NCI-H226 (cell line): Measurements from ENCODE around the gene SSRP1.
A peak's percentile ranks its signal among the peaks of the same experiment; 100 is the strongest.
"Not testable (repeated sequence)": the region's sequence is repeated elsewhere in the genome, so short reads cannot be mapped to it uniquely, and the experiment has no call there.

Source experiments
- DNase-seq: peaks from one replicate; pipeline ENCODE4 v3.0.0-alpha.2; 2015

SSRP1 gene

DNA sequence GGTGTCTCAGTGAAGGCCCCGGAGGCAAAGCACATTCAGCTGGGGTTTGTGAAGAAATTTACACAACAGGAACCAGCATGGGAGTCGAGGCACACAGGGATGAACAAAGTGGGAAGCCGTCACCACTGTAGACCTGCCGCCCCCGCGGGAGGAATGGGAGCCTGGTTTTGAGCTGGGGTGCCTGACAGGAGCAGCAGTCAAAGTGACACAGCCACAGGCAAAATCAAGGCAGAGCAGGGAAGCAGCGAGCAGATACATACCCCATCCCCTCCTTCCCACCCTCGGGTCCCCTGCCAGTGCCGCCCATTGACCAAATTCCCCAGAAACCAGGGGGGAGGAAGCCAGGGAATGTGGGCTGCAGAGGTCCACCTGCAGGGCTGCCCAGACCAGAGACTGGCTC, 23.3 kb upstream of the SSRP1 start:
- DNase-seq = no peak

DNA sequence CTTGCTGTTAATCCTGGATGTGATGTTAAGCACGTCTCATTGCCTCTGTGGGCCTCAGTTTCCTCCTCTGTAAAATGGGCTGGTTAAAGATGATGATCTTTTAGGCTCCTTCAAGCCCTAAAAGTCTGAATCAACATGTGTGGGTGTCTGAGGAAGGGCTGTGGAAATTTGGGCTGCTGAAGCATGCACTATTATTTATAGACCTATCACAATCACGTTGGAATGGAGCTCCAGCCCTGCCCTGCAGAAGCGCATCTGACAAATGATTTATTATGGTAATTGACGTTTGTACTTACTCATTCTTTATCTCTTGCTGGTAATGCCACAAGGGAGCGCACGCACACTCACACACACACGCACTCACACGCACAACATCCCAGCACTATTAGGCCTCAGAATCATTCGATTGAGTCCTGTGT, 22.9 kb upstream of the SSRP1 start:
- peak; percentile 91 for DNase-seq

DNA sequence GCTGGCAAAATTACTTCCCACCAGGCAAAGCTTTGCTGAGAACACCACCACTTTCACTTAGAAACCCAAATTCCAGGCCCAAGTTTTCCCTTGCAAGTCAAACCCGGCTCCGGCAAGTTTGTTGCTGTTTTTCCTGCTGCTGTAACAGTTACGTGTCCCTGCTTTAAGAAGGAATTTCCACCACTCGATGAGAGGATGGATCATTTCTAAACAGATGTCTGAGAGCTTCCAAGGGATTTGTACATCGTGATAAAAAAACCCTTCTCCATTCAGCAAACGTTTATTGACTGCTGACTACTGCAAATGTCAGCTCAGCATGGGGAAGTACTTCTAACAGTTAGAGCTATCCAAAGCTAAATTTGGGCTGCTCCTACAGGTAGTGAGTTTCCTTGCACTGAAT, 22.2 kb upstream of the SSRP1 start:
- DNase-seq = no peak

DNA sequence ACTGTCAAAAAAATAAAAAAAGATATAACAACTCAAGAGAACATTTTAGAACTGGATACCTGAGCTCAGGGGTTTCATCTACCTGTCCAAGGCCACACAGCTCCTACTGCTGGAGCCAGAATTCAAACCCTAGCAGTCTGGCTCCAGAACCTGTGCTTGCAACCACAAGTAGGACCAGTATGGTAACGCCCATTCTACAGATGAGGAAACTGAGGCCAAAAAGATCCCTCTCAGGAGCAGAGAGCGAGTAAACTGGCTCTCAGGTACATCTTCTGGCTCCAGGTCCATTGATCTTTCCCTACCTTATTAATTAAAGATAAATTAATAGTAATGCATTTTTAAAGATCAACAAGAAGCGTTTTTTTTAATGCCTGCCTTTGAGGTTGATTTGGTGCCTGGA, 21.6 kb upstream of the SSRP1 start:
- DNase-seq = no peak

DNA sequence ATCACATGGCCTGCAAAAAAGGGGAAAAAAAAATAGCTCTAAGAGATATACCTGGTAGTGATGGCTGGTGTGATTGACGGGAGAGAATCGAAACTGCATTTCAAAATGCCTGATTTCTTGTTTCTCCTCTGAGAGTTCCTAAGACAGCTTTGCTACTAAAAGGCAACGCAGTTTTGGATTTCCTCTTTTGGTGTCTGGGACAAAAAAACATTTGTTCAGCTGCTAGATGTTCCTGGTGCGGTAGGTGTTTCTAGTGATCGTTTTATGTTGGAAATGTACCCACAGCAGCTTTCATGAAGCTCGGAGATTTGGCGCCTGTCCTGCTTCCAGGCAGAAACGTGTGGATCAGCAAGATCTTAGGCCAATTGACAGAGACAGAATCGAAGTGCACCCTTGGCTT, 20.6 kb upstream of the SSRP1 start:
- DNase-seq = no peak

DNA sequence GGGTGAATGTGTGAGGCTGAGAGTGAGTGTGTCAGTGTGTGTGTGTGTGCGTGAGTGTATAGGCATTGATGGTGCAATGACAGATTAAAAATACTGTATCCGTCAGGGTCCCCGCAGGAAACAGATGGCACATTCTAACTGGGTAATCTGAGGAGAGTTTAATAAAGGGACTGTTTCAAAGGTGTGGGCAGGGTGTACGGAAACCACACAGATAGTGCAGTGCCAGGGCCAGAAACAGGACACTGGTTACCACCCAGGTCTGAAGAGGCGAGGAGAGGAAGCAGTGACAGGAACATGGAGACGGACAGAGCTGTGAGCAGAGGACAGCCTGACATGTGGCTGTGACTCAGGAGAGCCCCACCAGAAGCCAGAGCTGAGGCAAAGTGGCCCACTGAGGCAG, 19.0 kb upstream of the SSRP1 start:
- DNase-seq = no peak

DNA sequence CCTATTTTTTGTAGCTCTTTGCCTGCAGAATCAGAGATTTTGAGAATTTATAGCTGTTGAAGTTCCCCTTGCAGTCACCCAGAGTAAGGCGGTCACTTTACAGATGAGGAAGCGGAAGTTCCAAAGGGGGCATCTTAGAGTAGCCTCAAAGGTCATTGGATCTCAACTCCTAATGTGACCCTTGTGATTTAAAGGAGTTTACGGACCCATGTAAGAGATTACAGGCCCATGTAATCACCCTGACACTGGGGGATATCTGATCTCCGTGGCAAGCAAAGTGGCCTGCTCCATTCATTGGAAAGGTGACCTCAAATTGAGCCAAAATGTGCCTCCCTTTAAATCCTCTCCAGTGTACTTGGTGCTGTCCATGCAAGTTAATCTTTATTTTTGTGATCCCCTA, 18.2 kb upstream of the SSRP1 start:
- DNase-seq = no peak

DNA sequence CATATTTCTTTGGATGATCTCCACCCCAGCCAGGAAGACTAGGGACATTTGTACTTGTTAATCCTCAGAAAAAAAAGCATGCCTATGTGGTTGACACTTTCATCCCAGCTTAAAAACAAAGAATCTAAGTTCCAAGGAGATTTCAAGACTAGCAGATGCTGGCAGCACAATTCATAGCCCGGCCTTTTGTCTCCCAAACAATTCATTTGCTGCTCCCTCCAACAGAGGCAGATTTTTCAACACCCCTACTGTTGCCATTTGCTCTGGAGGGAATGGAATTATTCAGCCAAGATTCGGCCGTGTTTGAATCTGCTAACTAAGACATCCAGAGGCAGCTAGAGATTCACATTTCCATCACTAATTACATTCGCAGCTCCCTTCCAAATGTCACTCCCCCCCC, 17.8 kb upstream of the SSRP1 start:
- DNase-seq = no peak

DNA sequence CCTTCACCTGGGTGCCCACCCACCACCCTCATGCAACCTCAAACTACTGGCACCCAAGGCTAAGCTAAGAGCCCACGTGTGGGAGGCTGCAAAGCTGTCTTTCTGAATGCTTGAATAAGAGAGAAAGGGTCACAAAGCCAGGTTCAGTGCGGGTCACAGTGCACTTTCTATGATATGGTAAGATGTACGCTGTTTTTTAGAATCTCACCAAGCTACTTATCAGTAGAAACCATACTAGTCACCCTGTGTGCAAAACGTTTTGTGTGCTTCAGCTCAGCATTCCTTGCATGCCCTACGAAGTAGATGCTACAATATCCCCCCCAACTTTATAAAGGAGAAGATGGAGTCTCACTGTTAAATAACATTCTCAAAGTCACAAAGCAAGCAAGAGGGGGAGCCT, 17.3 kb upstream of the SSRP1 start:
- DNase-seq = no peak

DNA sequence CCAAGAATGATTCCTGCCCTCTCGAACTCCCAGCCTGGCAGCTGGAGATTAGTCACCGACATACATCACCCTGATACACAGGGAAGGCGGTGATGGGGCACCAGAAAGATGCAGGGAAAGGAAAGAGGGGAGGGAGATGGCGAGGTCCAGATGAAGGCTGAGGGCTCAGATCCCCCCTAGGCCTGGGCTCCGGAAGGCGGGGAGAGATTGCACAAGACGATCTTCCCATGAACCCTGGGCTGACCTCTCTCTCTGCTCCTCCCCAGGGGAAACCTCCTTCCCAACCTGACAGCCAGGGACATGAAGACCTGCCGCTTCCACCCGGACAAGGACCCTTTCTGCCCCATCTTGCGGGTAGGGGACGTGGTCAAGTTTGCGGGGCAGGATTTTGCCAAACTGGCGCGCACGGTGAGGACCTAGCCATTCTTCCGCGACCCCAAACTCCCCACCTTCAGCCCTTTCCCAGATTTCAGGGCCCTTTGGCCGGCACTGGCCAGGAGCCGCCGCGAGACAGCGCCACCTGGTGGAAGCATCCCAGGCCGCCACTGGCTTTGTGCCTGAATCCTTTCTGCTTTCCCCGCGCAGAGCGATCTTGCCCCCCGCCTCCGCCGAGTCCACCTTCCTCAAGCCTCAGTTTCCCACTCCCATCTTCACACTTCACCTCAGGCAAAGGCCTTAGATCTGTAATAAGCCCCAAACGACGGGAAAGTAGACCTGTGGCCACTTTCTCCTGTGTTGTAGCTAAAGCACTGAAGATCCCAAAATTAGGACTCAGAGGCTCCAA, 14.0 kb upstream of the SSRP1 start:
- peak; percentile 89 for DNase-seq

DNA sequence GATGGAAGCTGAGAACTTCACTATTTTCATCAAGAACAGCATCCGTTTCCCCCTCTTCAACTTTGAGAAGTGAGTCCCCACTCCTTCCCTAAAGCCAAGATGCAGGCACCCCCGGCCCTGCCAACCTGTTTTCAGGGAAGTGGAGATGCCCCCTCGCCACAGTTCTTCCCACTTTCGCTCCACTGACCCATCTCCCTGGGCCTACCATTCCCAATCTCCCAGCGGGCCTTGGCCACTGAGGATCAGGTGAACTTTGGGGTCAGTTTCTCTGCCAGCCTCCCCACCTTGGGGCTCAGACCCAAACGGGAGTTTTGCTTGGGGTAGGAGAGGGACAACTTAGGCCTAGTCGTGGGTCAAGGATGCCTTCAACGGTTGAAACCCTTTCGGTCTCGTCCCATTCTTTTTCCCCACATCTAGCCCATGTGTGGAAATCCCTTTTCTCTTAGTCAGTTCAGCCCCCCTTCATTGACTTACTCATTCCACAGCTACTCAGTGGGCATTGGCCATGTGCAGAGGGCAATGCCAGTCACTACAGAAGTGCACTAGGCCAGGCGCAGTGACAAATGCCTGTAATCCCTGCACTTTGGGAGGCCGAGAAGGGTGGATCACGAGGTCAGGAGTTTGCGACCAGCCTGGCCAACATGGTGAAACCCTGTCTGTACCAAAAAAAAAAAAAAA, 13.1 kb upstream of the SSRP1 start:
- DNase-seq = no peak

DNA sequence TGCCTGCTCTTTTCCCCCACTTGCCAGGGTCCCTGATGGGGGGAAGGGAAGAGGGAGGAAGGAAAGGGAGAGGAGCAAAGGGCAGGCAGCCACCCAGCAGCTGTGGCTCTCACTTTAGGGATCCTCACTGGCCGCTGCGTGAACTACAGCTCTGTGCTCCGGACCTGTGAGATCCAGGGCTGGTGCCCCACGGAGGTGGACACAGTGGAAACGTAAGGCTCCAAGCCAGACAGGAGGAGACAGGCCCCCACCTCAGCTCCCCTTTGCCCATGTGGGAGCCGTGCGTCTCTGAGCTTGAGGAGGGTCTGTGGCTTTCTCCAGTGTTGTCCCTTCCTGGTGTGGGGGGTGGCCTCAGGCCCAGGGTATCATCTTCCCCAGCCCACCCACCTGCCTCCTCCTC, 12.4 kb upstream of the SSRP1 start:
- no peak for DNase-seq

DNA sequence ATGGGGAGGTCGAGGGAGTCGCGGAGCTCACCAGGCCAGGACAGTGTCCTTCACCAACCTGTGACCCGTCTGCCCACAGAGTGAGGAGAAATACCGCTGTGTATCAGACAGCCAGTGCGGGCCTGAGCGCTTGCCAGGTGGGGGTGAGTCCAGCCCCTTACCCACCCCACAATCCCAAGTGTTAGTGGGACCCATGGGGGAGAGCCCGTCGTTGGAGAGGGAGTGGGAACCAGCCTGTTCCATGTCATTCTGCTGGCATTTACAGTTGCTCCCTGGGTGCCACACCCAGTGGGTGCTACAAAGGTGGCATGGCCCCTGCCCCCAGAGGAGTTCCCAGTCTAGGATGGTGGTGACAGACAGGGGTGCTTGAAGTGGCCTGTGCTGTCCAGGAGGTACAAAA, 11.6 kb upstream of the SSRP1 start:
- DNase-seq = no peak

DNA sequence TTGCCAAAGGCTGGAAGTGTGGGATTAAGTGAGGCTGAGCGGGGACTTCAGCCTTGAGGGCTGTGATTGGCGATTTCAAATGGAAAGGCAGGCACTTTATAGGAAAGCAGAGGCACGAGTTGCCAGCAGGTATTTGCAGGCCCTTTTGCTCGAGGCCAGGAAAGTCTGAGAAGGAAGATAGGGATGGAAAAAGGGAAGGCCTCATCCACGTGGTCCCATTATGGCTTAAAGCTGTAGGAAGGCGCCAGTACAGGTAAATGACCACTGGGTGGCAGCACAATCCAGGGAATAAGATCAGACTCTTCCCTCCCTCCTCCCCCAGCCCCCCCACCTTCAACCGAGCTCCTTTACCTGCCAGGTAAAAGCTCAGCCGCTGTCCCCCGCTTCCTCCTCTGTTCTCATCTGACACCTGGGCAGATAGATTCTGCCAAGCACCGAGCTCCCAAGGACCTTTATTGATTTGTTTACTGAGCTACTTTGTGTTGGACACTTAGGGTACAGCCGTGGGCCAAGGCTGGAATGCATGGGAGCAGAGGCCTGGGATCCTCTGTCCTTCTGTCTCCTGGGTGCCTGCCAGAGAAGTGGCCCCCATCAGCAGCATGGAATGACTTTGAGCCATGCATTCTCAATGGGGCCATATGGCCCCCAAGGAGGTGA, 10.0 kb upstream of the SSRP1 start:
- peak; percentile 55 for DNase-seq

DNA sequence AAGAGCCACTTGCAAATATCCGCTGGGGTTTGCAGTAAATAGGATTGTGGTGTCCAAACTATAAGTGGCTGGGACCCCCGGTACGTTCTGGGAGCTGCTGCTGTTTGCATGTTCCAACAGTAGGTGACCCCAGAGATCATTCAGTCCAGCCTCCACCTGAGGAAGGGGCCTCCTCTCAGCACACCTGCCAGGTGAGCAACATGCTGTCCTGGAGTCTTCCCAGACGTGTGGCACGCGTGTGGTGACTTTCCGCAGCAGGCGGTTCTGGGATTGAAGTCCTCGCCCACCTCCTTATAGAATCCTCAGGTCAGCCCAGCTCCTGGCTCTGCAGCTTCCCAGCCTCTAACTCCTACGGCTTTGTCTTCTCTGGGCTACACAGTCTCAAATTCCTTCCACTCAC, 9.1 kb upstream of the SSRP1 start:
- DNase-seq = no peak

DNA sequence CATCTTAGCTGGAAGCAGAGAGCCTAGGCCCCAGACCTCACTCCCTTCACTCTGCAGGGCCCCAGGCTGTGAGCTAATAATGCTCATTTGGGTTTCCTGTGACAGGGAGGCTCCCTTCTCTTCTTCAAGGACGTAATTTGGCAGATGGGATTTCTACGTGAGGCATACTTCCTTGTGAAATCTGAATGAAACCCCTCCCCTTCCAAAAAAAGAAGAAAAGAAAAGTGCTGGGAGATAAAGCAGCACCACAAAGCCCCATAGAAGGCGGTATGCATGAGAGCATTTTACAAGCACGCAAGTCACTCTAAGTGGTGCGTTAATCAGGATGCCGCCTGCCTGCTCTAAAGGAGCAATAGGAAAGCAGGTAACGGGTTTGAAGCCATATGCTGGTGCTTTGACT, 8.1 kb upstream of the SSRP1 start:
- no peak for DNase-seq

DNA sequence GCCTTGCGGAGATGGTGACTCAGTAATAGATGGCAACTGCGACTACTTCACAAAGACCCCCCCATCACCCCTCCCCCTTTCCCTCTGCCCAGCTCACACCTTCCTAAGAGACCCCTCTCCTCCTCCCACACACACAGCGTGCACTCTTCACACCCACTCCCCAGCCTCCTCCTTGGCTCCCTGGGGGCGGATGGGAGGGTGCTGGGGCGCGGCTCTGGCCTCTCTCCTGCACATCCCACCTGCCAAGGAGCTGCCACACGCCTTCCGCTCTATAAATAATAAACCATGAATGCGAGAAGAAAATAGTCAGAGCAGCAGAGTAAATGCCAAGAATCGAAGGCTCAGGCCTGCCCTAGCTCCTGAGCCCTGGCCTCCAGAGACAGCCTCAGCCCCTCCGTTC, 7.0 kb upstream of the SSRP1 start:
- DNase-seq = no peak

DNA sequence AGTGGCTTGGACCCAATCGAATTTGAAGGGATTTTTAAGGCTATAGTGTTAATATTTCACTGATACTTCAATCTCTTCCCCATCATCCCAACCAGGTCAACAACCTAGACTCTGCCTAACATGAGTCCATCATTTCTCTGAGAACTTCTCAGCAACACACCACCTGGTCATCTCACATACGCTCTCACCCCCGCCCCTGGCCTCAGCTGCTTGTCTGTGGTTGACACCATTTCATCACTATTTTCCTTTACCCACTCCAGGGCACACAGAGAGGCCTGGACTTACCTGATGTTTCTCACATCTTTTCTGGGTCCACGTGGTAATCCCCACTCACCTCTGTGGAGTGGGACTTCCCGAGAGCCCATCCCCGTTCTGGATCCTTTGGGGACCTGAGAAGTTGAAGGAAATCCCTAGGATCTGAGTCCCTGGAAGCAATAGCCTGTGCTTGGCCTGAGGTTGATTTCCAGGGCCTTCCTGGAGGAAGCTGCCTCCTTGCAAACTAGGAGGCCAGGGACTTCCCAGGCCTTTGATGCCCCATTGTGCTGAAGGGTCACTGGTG, 5.6 kb upstream of the SSRP1 start:
- DNase-seq = no peak

DNA sequence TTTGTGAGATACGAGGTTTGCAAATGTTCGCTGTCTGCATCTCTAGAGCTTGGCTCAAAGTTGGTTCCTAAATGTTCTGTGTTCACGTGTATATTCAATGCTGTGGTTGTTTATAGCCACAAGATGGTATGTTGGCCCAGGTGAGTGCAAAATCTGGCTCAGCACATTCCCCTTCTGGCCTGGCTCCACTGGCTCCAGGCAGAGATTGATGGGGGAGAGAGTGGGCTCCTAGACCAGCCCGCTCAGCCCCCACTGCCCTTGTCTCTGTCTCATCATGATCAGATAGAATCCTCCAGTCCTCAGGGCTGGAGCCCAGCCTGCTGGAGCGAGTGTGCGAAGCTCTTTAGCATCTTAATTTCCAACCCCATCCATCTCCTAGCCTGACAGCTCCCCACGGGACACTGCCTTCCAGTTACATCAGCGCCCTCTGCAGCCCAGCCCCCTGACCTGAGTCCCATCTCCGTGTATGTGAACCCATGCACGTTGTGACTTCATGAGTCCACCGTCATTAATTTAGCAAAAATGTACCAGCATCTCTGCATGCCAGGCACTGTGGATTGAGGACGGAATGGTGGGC, 4.4 kb upstream of the SSRP1 start:
- no peak for DNase-seq

DNA sequence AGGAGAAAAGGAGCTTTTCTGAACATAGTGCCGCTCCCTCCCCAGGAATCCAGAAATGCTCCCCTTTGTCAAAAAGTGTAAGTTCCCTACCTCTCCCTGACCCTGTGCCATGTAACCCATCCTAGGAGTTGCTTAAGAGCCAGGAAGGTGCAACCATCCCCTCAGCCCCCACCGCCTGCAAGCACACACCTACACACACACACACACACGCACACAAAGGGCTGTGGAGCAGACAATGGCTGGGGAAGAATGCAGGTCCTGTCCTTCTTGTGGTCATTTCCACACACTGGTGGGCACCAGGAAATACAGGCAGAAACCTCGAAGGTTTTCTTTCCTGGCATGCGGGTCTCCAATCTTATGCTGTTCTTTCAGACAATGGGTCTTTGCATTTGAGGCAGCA, 3.6 kb upstream of the SSRP1 start:
- no peak for DNase-seq

DNA sequence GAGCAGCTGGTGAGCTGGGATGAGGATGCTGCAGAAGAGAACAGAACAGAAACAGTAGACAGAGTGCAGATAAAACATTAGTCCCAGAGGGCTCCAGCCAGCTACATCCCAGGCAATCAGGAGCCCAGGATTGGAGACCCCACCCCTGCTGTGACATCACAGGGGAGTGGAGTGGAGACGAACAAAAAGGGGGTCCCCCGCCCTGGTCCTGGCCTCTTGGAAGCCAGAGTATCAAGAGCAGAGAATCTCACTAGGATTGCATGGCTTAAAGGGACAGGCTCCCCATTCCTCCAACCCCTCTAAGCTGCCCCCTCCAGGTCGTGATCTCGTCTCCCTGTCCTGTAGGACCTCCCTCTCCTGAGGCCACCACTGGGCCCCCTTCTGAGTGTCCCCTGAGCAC, 2.5 kb upstream of the SSRP1 start, which contains the start of gene P2RX3:
TSS of gene P2RX3 (plus strand) at position 211 of the 400 bp plus-strand sequence. CDS start 199 bp downstream, outside the sequence.
- DNase-seq = no peak

DNA sequence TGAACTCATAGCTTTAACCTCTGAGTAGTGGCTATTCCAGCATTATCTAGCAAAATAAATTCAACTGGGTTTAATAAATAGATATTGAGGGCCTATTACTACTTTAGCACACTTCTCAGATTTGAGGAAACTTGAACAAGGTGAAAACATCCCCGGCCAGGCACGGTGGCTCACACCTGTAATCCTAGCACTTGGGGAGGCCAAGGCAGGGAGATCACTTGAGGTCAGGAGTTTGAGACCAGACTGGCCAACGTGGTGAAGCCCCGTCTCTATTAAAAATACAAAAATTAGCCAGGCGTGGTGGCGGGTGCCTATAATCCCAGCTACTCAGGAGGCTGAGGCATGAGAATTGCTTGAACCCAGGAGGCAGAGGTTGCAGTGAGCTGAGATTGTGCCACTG, 1.2 kb upstream of the SSRP1 start:
- not testable (repeated sequence) for DNase-seq

DNA sequence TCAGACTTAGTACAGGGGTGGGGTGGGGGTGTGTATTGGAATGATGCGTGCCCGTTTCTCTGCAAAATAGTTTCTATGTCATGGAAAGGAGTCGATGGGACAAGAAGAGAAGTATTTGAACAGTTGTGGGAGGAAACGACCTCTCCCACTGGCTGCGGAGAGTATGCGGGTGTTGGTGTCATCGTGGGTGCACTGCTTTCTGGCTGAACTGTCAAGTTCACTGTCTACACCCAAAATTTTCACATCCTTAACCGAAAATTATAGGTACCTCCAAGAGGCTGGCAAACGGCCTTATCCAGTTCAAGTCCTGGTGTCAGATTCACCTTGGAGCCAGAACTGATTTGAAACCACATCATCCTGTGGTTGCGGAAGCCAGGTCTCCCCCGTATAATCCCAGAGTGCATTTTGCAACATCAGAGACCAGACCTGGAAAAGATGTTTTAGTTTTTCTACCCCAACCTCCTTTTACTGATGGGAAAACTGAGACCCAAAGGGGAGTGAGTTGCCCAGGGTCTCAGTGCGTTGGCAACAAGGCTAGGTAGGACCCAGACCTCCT, 497 bp upstream of the SSRP1 start:
- peak; percentile 42 for DNase-seq
